Endothelial cell of umbilical vein (primary cell): ENCODE measurements around the gene ZSWIM6. TPM values are rescaled to one million over a fixed set of nuclear protein-coding genes. Genes with fewer than 3 reads are reported as not detected.

Experiments
- BruUV-seq: library from RNA; stranded (reverse); fragments of 400-500 nt; replicated peaks from 2 replicates; lab custom pipeline; 2021; lab: Mats Ljungman, UMichigan
- CTCF ChIA-PET: fragments of 300-600, 350-600 bp; sonication (Branson Sonifier 250); formaldehyde crosslinking; loops from one replicate; lab custom pipeline; 2021; ENCODE audit warnings: antibody characterized with exemption, inconsistent platforms; lab: Charles Lee
- POLR2A ChIA-PET: fragments of 300-600, 350-600 bp; sonication (Branson Sonifier 250); formaldehyde crosslinking; loops from one replicate; lab custom pipeline; 2021; ENCODE audit warnings: antibody characterized with exemption, inconsistent platforms; lab: Charles Lee
- DNase-seq: peaks from one replicate; pipeline ENCODE4 v3.0.0-alpha.2; 2011; ENCODE audit warnings: low read depth, low spot score
- FAIRE-seq: peaks from 2 replicates; lab custom pipeline; 2011; peaks lifted over from hg19 to GRCh38; lab: Jason Lieb, UNC
- H2AFZ ChIP-seq: 2 replicates; pipeline ENCODE4 v1.6.0; 2012; ENCODE audit warnings: low read depth, low read length, control low read depth, inconsistent platforms
- H3K27ac ChIP-seq: 2 replicates; pipeline ENCODE4 v1.5.1; 2011; ENCODE audit warnings: low read depth, mild to moderate bottlenecking, control low read depth, low read length, moderate library complexity; ENCODE audit not compliant: insufficient read depth
- H3K27me3 ChIP-seq, 2 experiments: 2 replicates each; pipeline versions ENCODE4 v1.6.0 to v1.6.1; 2011; ENCODE audit warnings: low read length in 2 of 2, mixed read lengths in 1 of 2; ENCODE audit not compliant: control insufficient read depth in 2 of 2, insufficient read depth in 2 of 2
- H3K36me3 ChIP-seq, 2 experiments: 2 replicates in 1 of 2; 3 replicates in 1 of 2; pipeline ENCODE4 v1.5.1; 2011; ENCODE audit warnings: low read length in 2 of 2, mild to moderate bottlenecking in 1 of 2, moderate library complexity in 1 of 2; ENCODE audit not compliant: control insufficient read depth in 2 of 2, insufficient read depth in 2 of 2; ENCODE audit errors: extremely low read depth in 1 of 2
- H3K4me1 ChIP-seq: 3 replicates; pipeline ENCODE4 v1.5.1; 2011; ENCODE audit warnings: mild to moderate bottlenecking, low read length; ENCODE audit not compliant: control insufficient read depth, insufficient read depth; ENCODE audit errors: extremely low read depth
- H3K4me2 ChIP-seq: 2 replicates; pipeline ENCODE4 v1.6.1; 2011; ENCODE audit warnings: low read length, control low read depth, mixed read lengths; ENCODE audit not compliant: insufficient read depth
- H3K4me3 ChIP-seq, 3 experiments: fragments of 200-600 bp in 1 of 3; sonication (generic), shearing (Covaris generic) in 1 of 3; replicated peaks in 1 of 3; 2 replicates each; pipeline ENCODE4 v1.5.1; 2011 to 2016; ENCODE audit warnings: control low read depth in 3 of 3, low read length in 3 of 3, mild to moderate bottlenecking in 2 of 3, inconsistent platforms in 1 of 3, low read depth in 1 of 3, moderate library complexity in 1 of 3; ENCODE audit not compliant: insufficient read depth in 1 of 3
- H3K79me2 ChIP-seq: 2 replicates; pipeline ENCODE4 v1.6.0; 2012; ENCODE audit warnings: low read length, inconsistent platforms; ENCODE audit not compliant: control insufficient read depth, insufficient read depth
- H3K9ac ChIP-seq: replicated peaks from 2 replicates; pipeline ENCODE3; 2011; ENCODE audit warnings: low read length, control low read depth; ENCODE audit not compliant: insufficient read depth; ENCODE audit errors: extremely low read depth
- H3K9me1 ChIP-seq: replicated peaks from 3 replicates; pipeline ENCODE4 v1.6.0; 2011; ENCODE audit warnings: mild to moderate bottlenecking, low read length; ENCODE audit not compliant: control insufficient read depth, insufficient read depth; ENCODE audit errors: extremely low read depth
- H3K9me3 ChIP-seq: replicated peaks from 2 replicates; pipeline ENCODE4 v1.5.1; 2012; ENCODE audit warnings: low read length, inconsistent platforms; ENCODE audit not compliant: control insufficient read depth, insufficient read depth
- H4K20me1 ChIP-seq: replicated peaks from 2 replicates; pipeline ENCODE3; 2011; ENCODE audit warnings: mild to moderate bottlenecking, low read length; ENCODE audit not compliant: control insufficient read depth, insufficient read depth; ENCODE audit errors: extremely low read depth
- EZH2 ChIP-seq: IDR thresholded peaks from 2 replicates; pipeline ENCODE4 v1.6.1; 2012; ENCODE audit warnings: borderline replicate concordance, low read depth, mild to moderate bottlenecking, moderate library complexity, low read length, inconsistent platforms; ENCODE audit not compliant: severe bottlenecking
- FOS ChIP-seq: IDR thresholded peaks from 2 replicates; pipeline ENCODE4 v1.6.1; 2011; ENCODE audit warnings: mild to moderate bottlenecking, low read length, moderate library complexity, borderline replicate concordance; ENCODE audit not compliant: insufficient read depth
- GATA2 ChIP-seq: IDR thresholded peaks from 2 replicates; pipeline ENCODE4 v1.7.0; 2011; ENCODE audit warnings: low read depth, mild to moderate bottlenecking, moderate library complexity, mixed read lengths, low read length; ENCODE audit not compliant: insufficient read length, insufficient read depth
- JUN ChIP-seq: IDR thresholded peaks from 2 replicates; pipeline ENCODE4 v1.6.1; 2011; ENCODE audit warnings: borderline replicate concordance, low read depth; ENCODE audit not compliant: insufficient read length, insufficient read depth
- MAX ChIP-seq: IDR thresholded peaks from 2 replicates; pipeline ENCODE4 v1.6.1; 2011; ENCODE audit not compliant: insufficient read depth, insufficient read length
- MYC ChIP-seq: IDR thresholded peaks from one replicate; pipeline ENCODE4 v1.6.1; 2011; ENCODE audit warnings: mild to moderate bottlenecking, low read depth, low read length
- POLR2A ChIP-seq: IDR thresholded peaks from 2 replicates; pipeline ENCODE4 v1.6.1; 2012; ENCODE audit warnings: low read depth, mild to moderate bottlenecking, control low read depth, low read length
- POLR2AphosphoS5 ChIP-seq: IDR thresholded peaks from 2 replicates; pipeline ENCODE4 v1.6.1; 2012; ENCODE audit warnings: low read depth, mild to moderate bottlenecking, control low read depth, low read length, moderate library complexity; ENCODE audit not compliant: insufficient read depth
- dilution Hi-C: fragments of 300-500 bp; cut with MboI; formaldehyde crosslinking; loops from one replicate; pipeline ENCODE4 v1.15.0; 2019; ENCODE audit warnings: low sequenced_read_pairs; ENCODE audit not compliant: extremely low pct_ligation_motif_present
- intact Hi-C: fragments of 100-400 bp; cut with micrococcal nuclease; formaldehyde crosslinking; loops from one replicate; pipeline ENCODE4 v1.10.0; 2022
- polyA plus RNA-seq, 4 experiments: library from polyadenylated mRNA; depleted of rRNA in 3 of 4; stranded (reverse) in 3 of 4; unstranded in 1 of 4; fragments of >200 nt; gene quantifications; 2 replicates each; pipeline versions ENCODE4 v1.2.1 to v1.2.3, GENCODE V29; 2011 to 2012; ENCODE audit warnings: missing spikeins in 1 of 4
- total RNA-seq: library from RNA; stranded (reverse); gene quantifications from 2 replicates; pipeline ENCODE4 v1.2.3, GENCODE V29; 2021
- TF ChIP-seq, protein P1 (sequence below), 2 donors: IDR thresholded peaks; 1 replicate in 1 of 2; 2 replicates in 1 of 2; pipeline ENCODE4 v1.5.1; 2011; ENCODE audit warnings: low read length in 2 of 2, mild to moderate bottlenecking in 2 of 2, moderate library complexity in 2 of 2, control low read depth in 1 of 2, inconsistent platforms in 1 of 2, low read depth in 1 of 2; ENCODE audit not compliant: insufficient read depth in 1 of 2; ENCODE audit errors: extremely low read depth in 1 of 2

Gene ZSWIM6
- total and polyA plus RNA-seq, 2 donors (not counting 3 experiments of a cell fraction or from before 2014, with no cell fraction given), result 14.9 to 25.3 TPM

- Histone ChIP-seq H3K36me3 (no peaks in the 10 kb centered on the region), H3K9ac (no peak overlapping the region), H2AFZ (no peak overlapping the region), H3K27me3 (peaks cover 1 to 6% of the 10 kb centered on the region in 2 experiments), H3K9me1 (no peaks in the 10 kb centered on the region), H3K4me1 (no peaks in the 10 kb centered on the region), H3K4me3 (no peak overlapping the region), H3K9me3 (no peaks in the 10 kb centered on the region), H3K4me2 (no peak overlapping the region), H3K27ac (no peak overlapping the region), H4K20me1 (no peaks in the 10 kb centered on the region), H3K79me2 (no peaks in the 10 kb centered on the region)
- ChIA-PET POLR2A (no interaction called here), CTCF (interaction anchor here (0.7 kb wide), 1 partner anchor 12 kb away, joined by 3 read pairs; no protein-coding TSS in a partner anchor)
- FAIRE-seq (no peak), DNase-seq (no peak)
- TF ChIP-seq MAX, result no peak
- no peak for TF ChIP-seq JUN
- TF ChIP-seq, protein P1, sequence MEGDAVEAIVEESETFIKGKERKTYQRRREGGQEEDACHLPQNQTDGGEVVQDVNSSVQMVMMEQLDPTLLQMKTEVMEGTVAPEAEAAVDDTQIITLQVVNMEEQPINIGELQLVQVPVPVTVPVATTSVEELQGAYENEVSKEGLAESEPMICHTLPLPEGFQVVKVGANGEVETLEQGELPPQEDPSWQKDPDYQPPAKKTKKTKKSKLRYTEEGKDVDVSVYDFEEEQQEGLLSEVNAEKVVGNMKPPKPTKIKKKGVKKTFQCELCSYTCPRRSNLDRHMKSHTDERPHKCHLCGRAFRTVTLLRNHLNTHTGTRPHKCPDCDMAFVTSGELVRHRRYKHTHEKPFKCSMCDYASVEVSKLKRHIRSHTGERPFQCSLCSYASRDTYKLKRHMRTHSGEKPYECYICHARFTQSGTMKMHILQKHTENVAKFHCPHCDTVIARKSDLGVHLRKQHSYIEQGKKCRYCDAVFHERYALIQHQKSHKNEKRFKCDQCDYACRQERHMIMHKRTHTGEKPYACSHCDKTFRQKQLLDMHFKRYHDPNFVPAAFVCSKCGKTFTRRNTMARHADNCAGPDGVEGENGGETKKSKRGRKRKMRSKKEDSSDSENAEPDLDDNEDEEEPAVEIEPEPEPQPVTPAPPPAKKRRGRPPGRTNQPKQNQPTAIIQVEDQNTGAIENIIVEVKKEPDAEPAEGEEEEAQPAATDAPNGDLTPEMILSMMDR (IDR thresholded peaks at IDR 0.05; ENCODE audit: extremely low read depth in 1 of 2, insufficient read depth in 1 of 2, low read depth in 1 of 2, low read length in 2 of 2), result no peak
- no peak for TF ChIP-seq MYC
- no peak for TF ChIP-seq EZH2
- TF ChIP-seq POLR2A, result no peak
- TF ChIP-seq GATA2, result no peak
- TF ChIP-seq POLR2AphosphoS5, result no peak
- TF ChIP-seq FOS, result no peak
- no TSS peak for BruUV-seq
- intact Hi-C loops, result no loop called here
- dilution Hi-C loops, result no loop called here
Measured at GRCh38 chr5:61567337-61567736, 235.3 kb downstream of the ZSWIM6 start.
